Measurements from ENCODE around the gene ADRM1.

Gene ADRM1

GRCh38 chr20:62281161-62281933, 21.4 kb upstream of the ADRM1 start:
- DNase-seq (ENCODE audit: low read depth in 3 of 3) = no peak

GRCh38 chr20:62282103-62282502, 20.7 kb upstream of the ADRM1 start:
- no peak for DNase-seq (ENCODE audit: low read depth in 3 of 3)

DNA sequence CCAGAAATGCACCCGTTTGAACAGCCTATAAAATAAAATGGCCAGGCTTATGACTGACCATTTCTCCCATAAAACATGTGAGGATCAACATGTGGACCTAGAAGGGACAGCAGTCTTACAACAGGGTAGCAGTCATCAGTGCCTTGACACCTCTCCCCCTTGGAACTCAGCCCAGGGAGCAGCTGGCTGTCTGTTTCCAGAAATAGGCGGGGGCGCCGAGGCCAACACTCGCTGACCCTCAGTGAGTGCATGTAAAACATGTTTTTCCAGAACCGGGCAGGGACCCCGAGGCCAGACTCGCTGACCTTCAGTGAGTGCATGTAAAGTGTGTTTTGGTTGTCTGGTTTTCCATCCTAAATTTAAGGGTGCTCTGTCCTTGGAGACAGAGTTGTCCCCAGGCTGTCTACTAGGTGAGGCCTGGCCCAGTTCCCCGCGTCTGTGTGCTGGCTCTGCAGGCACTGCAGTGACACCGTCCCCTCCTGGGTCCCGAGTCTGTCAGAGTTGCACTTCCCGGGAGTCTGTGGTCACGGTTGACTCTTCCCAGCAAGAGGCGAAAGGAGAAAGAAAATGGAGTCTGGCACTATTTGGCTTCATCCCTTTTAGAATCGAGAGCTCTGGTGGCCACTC, 19.8 kb upstream of the ADRM1 start:
- no peak for DNase-seq (ENCODE audit: low read depth in 3 of 3)

DNA sequence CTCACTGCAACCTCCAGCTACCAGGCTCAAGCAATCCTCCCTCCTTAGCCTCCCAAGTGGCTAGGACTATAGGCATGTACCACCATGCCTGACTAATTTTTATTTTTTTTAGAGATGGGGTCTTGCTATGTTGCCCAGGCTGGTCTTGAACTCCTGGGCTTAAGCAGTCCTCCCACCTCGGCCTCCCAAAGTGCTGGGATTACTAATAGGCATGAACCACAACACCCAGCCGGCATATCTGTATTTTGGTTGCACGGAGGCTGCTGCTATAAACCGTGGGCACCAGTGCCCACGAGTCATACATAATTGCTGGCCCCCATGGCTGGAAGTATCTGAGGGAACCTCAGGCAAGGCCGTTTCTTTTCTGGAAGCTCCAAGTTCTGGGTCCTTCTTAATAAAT, 18.3 kb upstream of the ADRM1 start:
- DNase-seq (ENCODE audit: low read depth in 3 of 3) = no peak

DNA sequence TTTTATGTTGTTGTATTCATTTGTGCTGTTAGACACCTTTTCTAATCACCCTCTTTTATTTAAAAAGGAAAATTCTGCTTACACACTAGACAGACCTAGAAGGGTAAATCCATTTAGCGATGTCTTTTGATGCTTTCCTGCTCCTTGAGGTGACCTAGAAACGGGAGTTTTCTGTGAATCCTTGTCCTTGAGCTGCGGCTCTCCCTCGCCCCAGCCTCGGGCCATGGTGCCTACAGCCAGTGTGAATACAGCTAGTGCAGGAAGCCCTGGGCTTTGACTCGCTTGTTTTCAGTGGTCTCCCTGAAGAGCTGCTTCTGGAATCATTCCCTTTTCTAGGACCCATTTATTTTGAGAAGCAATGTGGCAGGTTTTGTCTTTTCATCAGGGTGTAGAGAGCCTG, 17.6 kb upstream of the ADRM1 start:
- DNase-seq (ENCODE audit: low read depth in 3 of 3) = no peak

DNA sequence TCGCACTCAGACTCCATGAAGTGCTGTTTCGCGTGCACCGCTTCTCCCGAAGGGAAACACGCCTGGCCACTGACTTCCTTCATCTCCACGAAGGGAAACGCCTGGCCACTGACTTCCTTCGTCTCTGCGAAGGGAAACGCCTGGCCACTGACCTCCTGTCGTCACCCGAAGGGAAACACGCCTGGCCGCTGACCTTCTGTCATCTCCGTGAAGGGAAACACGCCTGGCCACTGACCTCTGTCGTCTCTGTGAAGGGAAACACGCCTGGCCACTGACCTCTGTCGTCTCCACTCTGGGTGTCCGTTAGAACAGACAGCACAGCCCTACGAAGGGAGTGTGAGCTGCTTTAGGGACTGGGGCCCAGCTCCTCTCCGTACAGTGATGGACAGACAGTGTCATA, 17.1 kb upstream of the ADRM1 start:
- DNase-seq (ENCODE audit: low read depth in 3 of 3) = no peak

DNA sequence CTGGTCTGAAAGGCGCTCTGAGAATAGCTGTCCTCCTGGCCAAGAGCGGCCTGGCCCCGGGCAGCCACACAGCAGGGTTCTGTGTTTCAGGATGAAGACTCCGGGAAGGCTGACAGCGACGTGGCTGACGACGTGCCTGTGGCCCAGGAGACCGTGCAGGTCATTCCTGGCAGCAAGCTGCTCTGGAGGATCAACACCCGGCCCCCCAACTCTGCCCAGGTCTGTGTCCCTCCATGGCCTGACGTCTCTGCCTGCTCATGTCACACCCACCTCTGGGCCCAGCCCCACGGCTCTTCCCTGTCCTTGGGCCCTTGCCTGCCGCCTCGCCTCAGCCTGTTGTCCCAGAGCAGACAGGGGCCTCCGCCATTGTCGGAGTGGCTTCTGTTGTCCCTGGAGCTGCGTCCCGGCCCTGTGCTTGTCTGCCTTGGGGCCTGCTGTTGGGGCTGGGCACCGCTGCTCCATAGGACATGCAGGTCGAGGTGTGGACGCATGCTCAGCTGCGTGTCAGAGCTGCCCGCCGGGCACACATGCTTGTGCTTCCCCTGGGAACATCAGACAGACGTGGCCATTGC, 16.2 kb upstream of the ADRM1 start:
- no peak for DNase-seq (ENCODE audit: low read depth in 3 of 3)

- no peak for DNase-seq (ENCODE audit: low read depth in 3 of 3)
Measured at GRCh38 chr20:62287129-62287528, 15.7 kb upstream of the ADRM1 start.

DNA sequence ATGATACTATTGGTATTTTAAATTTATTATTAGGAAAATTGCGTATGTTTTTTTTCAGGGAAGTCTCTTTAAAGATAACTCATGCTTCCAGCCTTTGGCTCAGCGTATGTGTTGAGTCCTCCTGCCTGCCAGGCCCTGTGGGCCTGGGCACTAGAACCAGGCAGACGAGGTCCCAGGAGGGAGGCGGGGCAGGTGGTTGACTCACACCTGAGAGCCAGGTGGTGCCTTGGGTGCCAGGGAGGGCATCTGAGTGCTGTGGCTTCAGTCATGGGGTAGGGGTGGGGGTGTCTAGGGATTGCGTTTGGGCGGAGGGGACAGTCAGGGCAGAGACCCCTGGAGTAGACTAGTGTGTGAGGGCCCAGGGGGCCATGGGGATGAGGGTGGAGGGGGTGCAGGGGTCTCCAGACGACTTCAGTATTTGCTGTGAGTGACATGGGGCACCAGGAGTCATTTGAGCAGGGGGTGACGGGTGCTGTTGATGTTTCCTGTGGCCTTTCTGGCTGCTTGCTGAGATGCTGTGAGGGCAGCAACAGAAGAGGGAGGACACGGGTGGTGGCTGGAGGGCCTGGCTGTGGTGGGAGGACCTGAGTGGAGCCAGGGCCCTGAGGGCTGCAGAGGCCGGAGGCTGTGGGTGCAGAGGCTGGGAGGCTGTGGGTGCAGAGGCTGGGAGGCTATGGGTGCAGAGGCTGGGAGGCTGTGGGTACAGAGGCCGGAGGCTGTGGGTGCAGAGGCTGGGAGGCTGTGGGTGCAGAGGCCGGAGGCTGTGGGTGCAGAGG, 14.8 kb upstream of the ADRM1 start:
- DNase-seq (ENCODE audit: low read depth in 3 of 3) = no peak

DNA sequence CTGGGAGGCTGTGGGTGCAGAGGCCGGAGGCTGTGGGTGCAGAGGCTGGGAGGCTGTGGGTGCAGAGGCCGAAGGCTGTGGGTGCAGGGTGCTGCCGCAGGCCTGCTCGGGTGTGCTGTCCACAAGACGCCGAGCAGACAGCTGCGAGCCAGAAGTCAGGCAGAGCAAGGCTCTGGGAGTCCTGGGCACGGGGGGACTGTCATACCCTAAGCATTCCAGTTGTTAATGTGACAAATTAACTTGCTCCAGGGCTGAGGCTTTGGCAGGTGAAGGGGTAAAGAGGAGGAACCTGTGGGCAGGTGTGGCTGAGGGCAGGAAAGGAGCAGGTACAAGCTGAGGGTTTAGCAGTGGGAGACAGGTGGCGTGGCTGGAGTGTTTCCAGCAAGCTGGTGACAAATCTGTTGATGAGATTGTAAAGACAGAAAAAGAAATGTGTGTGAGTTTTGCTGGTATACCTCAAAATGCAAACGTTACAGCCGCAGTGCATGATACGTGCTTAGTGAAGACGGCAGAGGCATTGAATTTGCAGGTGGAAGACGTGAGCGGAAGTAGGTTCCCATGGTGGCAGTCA, 14.2 kb upstream of the ADRM1 start:
- no peak for DNase-seq (ENCODE audit: low read depth in 3 of 3)

GRCh38 chr20:62289131-62289530, 13.7 kb upstream of the ADRM1 start:
- DNase-seq (ENCODE audit: low read depth in 3 of 3) = no peak

DNA sequence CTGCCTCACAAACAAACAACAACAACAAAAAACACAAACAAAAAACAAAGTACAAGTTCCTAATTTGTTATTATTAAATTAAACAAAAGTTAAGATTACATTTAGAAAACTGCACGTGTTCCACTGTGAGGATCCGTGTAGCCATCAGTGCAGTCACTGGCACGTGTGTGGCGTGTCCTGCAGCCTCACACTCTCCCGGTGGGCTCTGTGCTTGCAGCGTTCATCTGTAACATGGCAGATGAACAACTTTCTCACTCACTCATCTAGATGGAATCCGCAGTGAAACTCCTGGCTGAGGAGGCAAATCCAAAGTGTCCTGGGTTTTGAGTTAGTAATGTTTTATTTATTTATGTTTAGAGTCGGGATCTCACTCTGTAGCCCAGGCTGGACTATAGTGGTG, 12.9 kb upstream of the ADRM1 start:
- no peak for DNase-seq (ENCODE audit: low read depth in 3 of 3)

GRCh38 chr20:62291251-62292066, 11.3 kb upstream of the ADRM1 start:
- DNase-seq (ENCODE audit: low read depth in 3 of 3) = no peak

GRCh38 chr20:62292108-62292507, 10.7 kb upstream of the ADRM1 start:
- no peak for DNase-seq (ENCODE audit: low read depth in 3 of 3)

- DNase-seq (ENCODE audit: low read depth in 3 of 3) = no peak
Measured at GRCh38 chr20:62293111-62293784, 9.5 kb upstream of the ADRM1 start.

GRCh38 chr20:62293946-62294345, 8.9 kb upstream of the ADRM1 start:
- DNase-seq (ENCODE audit: low read depth in 3 of 3) = no peak

DNA sequence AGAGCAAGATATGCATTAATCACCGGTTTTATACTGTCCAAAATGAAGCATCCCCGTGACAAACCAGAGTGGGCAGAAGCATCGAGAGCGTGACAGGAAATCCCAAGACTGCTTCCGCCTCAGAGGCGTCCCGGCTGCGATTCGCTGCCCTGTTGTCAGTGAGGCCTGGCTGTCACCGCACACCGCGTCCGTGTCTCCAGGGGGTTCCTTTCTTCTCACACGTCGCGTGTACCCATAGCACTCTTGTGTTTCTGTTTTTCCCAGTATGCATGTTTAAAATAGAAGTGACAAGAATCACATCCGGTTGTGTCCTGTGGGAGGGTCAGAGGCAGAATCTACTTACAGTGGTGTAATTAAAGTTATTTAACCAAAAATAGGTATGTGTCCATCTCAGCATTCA, 8.3 kb upstream of the ADRM1 start:
- DNase-seq (ENCODE audit: low read depth in 3 of 3) = no peak

GRCh38 chr20:62296724-62297448, 5.9 kb upstream of the ADRM1 start:
- no peak for DNase-seq (ENCODE audit: low read depth in 3 of 3)

DNA sequence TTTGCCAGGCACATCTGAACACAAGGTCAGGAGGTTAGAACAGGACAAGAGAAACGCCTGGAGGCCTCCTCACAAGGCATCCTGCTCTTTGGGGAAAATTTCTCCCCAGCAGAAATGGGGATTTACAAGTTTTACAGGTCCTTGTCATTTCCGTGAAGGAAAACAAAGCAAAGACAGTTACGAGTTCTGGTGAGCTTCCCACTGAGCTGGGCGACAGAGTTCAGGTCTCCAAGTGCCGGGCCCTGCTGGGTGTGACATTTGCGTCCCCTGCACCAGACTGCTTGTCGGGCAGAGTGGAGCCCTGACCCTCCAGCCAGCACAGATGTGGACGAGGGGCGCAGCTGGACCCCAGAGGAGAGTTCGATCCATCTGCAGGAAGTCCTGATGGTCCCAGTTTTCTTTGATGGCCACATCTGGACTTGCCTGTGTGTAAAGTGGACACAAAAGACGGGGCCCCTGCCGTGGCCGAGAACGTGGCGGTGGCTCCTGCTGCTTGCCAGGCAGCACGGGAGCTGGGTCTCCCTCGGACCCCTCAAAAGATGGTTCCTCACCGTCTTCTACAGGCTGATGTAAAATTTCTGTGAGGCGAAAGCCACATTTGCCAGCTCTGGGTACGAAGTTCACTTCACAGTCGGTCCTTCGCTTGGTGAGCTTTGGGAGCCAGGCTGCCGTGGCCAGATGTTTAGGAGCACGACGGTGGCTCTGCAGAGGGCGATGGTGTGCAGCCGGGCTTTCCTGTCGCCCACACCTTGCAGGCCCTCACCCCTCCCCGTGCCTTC, 5.2 kb upstream of the ADRM1 start:
- no peak for DNase-seq (ENCODE audit: low read depth in 3 of 3)
